ENCODE data around the gene HRH3. TPM values are rescaled to one million over a fixed set of nuclear protein-coding genes. Genes with fewer than 3 reads are reported as not detected.

HRH3 gene
- total RNA-seq, 1 donor from 2014 or later: 0.07 TPM

DNA sequence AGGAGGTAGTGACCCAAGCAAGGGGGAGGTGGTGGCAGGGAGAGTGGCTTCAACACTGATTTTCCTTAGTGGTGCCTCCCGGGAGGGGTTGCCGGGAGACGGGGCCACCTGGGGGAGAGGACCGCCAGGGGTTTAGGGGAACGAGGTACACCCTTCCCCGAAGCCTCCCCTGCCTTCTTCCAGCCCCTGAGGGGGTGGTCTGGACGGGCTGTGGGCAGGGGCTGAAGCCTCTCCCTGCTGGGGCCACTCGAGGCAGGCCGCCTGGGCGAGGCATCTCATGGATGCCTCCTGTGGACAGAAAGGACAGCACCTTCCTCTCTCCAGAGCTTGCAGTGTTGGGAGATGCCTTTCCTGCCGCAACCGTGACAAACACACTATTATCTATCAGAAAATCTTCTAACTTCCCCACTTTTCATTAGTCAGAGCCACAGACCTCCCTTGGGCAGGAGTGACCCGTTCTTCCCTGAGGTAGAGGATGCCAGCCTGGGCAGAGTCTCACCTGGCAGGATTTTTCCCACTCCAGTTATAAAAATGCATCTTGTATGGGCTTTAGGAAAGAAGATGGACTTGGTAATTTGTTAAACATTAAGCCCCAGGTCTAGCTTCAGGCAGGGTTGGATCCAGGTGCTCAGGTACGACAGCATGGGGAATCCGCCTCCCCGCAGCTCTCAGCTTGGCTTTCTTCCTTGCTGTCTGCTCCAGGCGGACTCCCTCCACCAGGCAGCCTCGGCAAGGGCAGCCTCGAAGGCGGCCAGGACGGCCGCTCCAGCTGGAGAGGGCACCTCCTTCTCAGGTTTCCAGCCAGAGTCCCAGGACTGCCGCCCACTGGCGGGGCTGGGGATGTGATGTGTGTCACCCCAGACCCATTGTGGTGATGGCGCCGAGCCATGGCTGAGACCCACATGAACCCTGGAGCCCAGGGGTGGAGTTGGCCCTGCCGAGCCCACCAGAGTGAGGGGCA is 11.0 kb downstream of the HRH3 start:
- H2AFZ ChIP-seq (ENCODE audit: low read depth, low read length): no peak overlapping the region
- H3K27me3 Mint-ChIP-seq (ENCODE audit: low read depth, unreplicated experiment): peaks cover 12% of the 10 kb centered on the region

DNA sequence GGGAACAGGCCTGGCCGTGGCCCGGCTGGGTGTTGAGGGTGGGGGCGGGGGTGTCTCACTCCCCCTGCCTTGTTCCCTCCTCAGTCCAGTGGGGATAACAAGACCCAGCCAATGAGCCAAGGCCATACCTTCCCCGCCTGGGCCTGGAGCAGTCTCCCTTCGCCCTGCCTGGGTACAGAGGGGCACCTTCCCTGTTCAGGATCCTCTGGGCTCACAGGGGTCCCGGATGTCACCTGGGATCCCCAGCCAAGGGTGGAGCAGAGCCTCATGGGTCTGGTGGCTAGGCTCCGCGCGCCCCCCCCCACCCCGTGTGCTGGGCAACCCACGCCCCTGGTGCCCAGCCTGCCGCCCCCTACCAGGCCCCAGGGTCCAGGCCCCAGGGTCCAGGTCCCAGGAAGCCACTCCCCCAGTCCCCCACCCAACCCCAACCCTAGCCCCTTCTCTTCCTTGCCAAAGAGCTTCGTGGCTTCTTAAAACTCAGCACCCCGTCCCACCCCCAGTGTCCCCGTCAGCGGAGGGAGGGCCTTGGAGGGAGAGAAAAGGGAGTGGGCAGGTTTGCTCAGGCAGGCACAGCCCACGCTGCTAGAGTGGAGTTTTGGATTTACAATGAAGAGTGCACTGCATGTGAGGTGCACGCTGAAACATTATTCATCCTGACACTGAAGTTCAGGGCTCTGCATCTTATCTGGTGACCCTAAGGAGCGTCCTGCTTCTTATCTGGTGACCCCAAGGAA is 11.8 kb downstream of the HRH3 start:
- TF ChIP-seq EZH2 (IDR thresholded peaks at IDR 0.05; ENCODE audit: insufficient read depth, low read length): no peak
- TF ChIP-seq, protein P1, sequence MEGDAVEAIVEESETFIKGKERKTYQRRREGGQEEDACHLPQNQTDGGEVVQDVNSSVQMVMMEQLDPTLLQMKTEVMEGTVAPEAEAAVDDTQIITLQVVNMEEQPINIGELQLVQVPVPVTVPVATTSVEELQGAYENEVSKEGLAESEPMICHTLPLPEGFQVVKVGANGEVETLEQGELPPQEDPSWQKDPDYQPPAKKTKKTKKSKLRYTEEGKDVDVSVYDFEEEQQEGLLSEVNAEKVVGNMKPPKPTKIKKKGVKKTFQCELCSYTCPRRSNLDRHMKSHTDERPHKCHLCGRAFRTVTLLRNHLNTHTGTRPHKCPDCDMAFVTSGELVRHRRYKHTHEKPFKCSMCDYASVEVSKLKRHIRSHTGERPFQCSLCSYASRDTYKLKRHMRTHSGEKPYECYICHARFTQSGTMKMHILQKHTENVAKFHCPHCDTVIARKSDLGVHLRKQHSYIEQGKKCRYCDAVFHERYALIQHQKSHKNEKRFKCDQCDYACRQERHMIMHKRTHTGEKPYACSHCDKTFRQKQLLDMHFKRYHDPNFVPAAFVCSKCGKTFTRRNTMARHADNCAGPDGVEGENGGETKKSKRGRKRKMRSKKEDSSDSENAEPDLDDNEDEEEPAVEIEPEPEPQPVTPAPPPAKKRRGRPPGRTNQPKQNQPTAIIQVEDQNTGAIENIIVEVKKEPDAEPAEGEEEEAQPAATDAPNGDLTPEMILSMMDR (IDR thresholded peaks at IDR 0.05; ENCODE audit: insufficient read depth, low read depth, low read length): no peak
- no peak overlapping the region for H3K27ac Mint-ChIP-seq (ENCODE audit: unreplicated experiment)
- peaks cover 8% of the 10 kb centered on the region for H3K27me3 Mint-ChIP-seq (ENCODE audit: low read depth, unreplicated experiment)

More for the DNA sequence above, 11.0 kb downstream of the HRH3 start:
- peaks cover 2% of the 10 kb centered on the region for H3K27me3 ChIP-seq (ENCODE audit: insufficient read depth, low read length)
- H3K9ac ChIP-seq (ENCODE audit: low read length): no peak overlapping the region
- no peak overlapping the region for H3K4me2 ChIP-seq (ENCODE audit: low read length)
- H3K4me1 Mint-ChIP-seq (ENCODE audit: low read depth, unreplicated experiment): no peaks in the 10 kb centered on the region
- H3K27ac ChIP-seq (ENCODE audit: low read depth, low read length): no peak overlapping the region
- H3K79me2 ChIP-seq (ENCODE audit: insufficient read depth, low read length): no peaks in the 10 kb centered on the region
- H4K20me1 ChIP-seq (ENCODE audit: insufficient read depth, low read length): peaks cover 9% of the 10 kb centered on the region
- no peaks in the 10 kb centered on the region for H3K9me3 ChIP-seq (ENCODE audit: insufficient read depth, low read depth, low read length)
- H3K36me3 ChIP-seq (ENCODE audit: insufficient read depth, low read length): no peaks in the 10 kb centered on the region
- FAIRE-seq (no peak), DNase-seq (ENCODE audit: low read depth) (no peak)
- H3K27ac Mint-ChIP-seq (ENCODE audit: unreplicated experiment): no peak overlapping the region
- peaks cover 8% of the 10 kb centered on the region for H3K36me3 Mint-ChIP-seq (ENCODE audit: low read depth, unreplicated experiment)
- H3K4me3 Mint-ChIP-seq (ENCODE audit: unreplicated experiment): no peak overlapping the region
- TF ChIP-seq, protein P1 (IDR thresholded peaks at IDR 0.05; ENCODE audit: insufficient read depth, low read depth, low read length): no peak
- TF ChIP-seq EZH2 (IDR thresholded peaks at IDR 0.05; ENCODE audit: insufficient read depth, low read length): no peak
- no peaks in the 10 kb centered on the region for H3K9me3 Mint-ChIP-seq (ENCODE audit: unreplicated experiment)
- no peaks in the 10 kb centered on the region for H3K4me1 ChIP-seq (ENCODE audit: insufficient read depth, low read length)
- H3K4me3 ChIP-seq (ENCODE audit: insufficient read depth, low read depth, low read length): no peak overlapping the region

More for the DNA sequence above, 11.8 kb downstream of the HRH3 start:
- no peak overlapping the region for H3K4me2 ChIP-seq (ENCODE audit: low read length)
- H3K36me3 ChIP-seq (ENCODE audit: insufficient read depth, low read length): no peaks in the 10 kb centered on the region
- FAIRE-seq (no peak), DNase-seq (ENCODE audit: low read depth) (no peak)
- H3K27me3 ChIP-seq (ENCODE audit: insufficient read depth, low read length): peaks cover 2% of the 10 kb centered on the region
- H3K36me3 Mint-ChIP-seq (ENCODE audit: low read depth, unreplicated experiment): peaks cover 8% of the 10 kb centered on the region
- no peaks in the 10 kb centered on the region for H3K9me3 ChIP-seq (ENCODE audit: insufficient read depth, low read depth, low read length)
- H2AFZ ChIP-seq (ENCODE audit: low read depth, low read length): no peak overlapping the region
- H3K4me3 Mint-ChIP-seq (ENCODE audit: unreplicated experiment): no peak overlapping the region
- H3K9ac ChIP-seq (ENCODE audit: low read length): no peak overlapping the region
- peaks cover 1% of the 10 kb centered on the region for H3K4me1 ChIP-seq (ENCODE audit: insufficient read depth, low read length)
- no peaks in the 10 kb centered on the region for H3K9me3 Mint-ChIP-seq (ENCODE audit: unreplicated experiment)
- H3K4me1 Mint-ChIP-seq (ENCODE audit: low read depth, unreplicated experiment): no peaks in the 10 kb centered on the region
- H3K4me3 ChIP-seq (ENCODE audit: insufficient read depth, low read depth, low read length): no peak overlapping the region
- H3K27ac ChIP-seq (ENCODE audit: low read depth, low read length): no peak overlapping the region
- no peaks in the 10 kb centered on the region for H3K79me2 ChIP-seq (ENCODE audit: insufficient read depth, low read length)
- peaks cover 9% of the 10 kb centered on the region for H4K20me1 ChIP-seq (ENCODE audit: insufficient read depth, low read length)

Data from astrocyte (in vitro differentiated cells and primary cell).